Esophagus muscularis mucosa (tissue), 4 donors: ENCODE results near the gene CCZ1. TPM values are rescaled to one million over a fixed set of nuclear protein-coding genes. Genes with fewer than 3 reads are reported as not detected.
"Not testable (repeated sequence)": the region's sequence is repeated elsewhere in the genome, so short reads cannot be mapped to it uniquely, and the experiment has no call there.

Experiments
- DNase-seq: peaks from one replicate; pipeline ENCODE4 v3.0.0-alpha.2; 2017; ENCODE audit errors: extremely low spot score
- H3K27ac ChIP-seq, 4 donors: fragments of 200-600 bp; sonication (generic); replicated peaks in 1 of 4; 1 replicate in 3 of 4; 2 replicates in 1 of 4; pipeline ENCODE4 v1.5.1; 2016 to 2019; ENCODE audit warnings: mild to moderate bottlenecking in 1 of 4
- H3K27me3 ChIP-seq, 4 donors: fragments of 200-600 bp; sonication (generic); one replicate each; pipeline versions ENCODE4 v1.5.1 to v1.6.0; 2016 to 2019
- H3K36me3 ChIP-seq, 4 donors: fragments of 200-600 bp; sonication (generic); one replicate each; pipeline ENCODE4 v1.5.1; 2016 to 2019
- H3K4me1 ChIP-seq, 4 donors: fragments of 200-600 bp; sonication (generic); one replicate each; pipeline ENCODE4 v1.5.1; 2016 to 2019
- H3K4me3 ChIP-seq, 4 donors: fragments of 200-600 bp; sonication (generic); 1 replicate in 2 of 4; 2 replicates in 2 of 4; pipeline ENCODE4 v1.5.1; 2016 to 2019; ENCODE audit warnings: mild to moderate bottlenecking in 4 of 4, moderate library complexity in 1 of 4
- H3K9me3 ChIP-seq, 4 donors: fragments of 200-600 bp; sonication (generic); 1 replicate in 3 of 4; 2 replicates in 1 of 4; pipeline ENCODE4 v1.5.1; 2016 to 2019
- EP300 ChIP-seq: sonication (generic); formaldehyde crosslinking; IDR thresholded peaks from one replicate; pipeline ENCODE4 v1.6.1; 2017; ENCODE audit warnings: antibody characterized with exemption
- POLR2A ChIP-seq: fragments of 450-650 bp; IDR thresholded peaks from one replicate; pipeline ENCODE4 v1.6.1; 2017; ENCODE audit warnings: antibody characterized with exemption, moderate library complexity, mild to moderate bottlenecking, low read depth
- POLR2AphosphoS5 ChIP-seq, 2 donors: sonication (generic); formaldehyde crosslinking; IDR thresholded peaks; one replicate each; pipeline ENCODE4 v1.6.1; 2017; ENCODE audit warnings: antibody characterized with exemption in 2 of 2
- WGBS: methylation state at CpG from one replicate; pipeline ENCODE4 v1.1.5; 2018; 5-methylcytosine and 5-hydroxymethylcytosine counted together
- intact Hi-C: fragments of 100-400 bp; cut with DNase I; formaldehyde crosslinking; loops from one replicate; pipeline ENCODE4 v1.15.1; 2023
- total RNA-seq, 4 donors: library from RNA; depleted of rRNA; stranded (reverse); fragments of >200 nt; gene quantifications; one replicate each; pipeline versions ENCODE4 v1.1.0 to v1.2.1, GENCODE V29; 2016
- TF ChIP-seq, protein P1 (sequence below), 3 experiments: fragments of 200-600 bp in 2 of 3; fragments of 450-650 bp in 1 of 3; sonication (generic) in 2 of 3; IDR thresholded peaks; one replicate each; pipeline ENCODE4 v1.5.1; 2017 to 2019; ENCODE audit warnings: antibody characterized with exemption in 3 of 3, mild to moderate bottlenecking in 2 of 3, moderate library complexity in 1 of 3

Gene CCZ1
- total RNA-seq, 4 donors from 2014 or later: 49.0 to 61.5 (median 54.7) TPM

DNA sequence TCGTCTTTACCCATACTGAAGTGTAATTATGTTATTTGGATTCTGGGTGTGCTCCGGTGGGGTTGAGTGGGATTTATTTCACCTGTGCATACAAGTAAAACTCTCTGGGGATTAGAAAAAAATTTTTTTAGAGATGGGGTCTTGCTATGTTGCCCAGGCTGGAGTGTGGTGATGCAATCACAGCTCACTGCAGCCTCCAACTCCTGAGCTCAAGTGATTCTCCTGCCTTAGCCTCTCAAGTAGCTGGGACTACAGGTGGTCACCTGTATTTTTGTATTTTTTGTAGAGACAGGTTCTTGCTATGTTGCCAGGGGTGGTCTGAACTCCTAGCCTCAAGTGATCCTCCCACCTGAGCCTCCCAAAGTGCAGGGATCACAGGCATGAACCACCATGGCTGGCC lies 8.3 kb upstream of the CCZ1 start:
- H3K4me3 ChIP-seq, H3K36me3 ChIP-seq, intact Hi-C loops, DNase-seq, H3K27me3 ChIP-seq, H3K9me3 ChIP-seq, H3K27ac ChIP-seq, H3K4me1 ChIP-seq: not testable (repeated sequence)
- 87% methylated on average over 2 of the region's 2 CpGs for WGBS

DNA sequence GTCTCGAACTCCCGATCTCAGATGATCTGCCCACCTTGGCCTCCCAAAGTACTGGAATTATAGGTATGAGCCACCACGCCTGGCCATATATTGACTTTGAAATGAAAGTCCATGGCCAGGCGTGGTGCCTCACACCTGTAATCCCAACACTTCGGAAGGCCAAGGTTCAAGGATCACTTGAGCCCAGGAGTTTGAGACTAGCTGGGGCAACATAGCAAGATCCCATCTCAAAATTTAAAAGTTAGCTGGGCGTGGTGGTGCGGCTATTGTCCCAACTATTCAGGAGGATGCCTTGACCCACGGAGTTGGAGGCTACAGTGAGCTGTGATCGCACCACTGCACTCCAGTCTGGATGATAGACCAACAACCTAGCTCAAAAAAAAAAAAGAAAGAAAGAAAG lies 6.0 kb upstream of the CCZ1 start:
- 96% methylated on average over 9 of the region's 9 CpGs for WGBS
- Histone ChIP-seq H3K36me3 (no peaks in the 10 kb centered on the region), H3K4me1 (no peaks in the 10 kb centered on the region), H3K27ac (no peak overlapping the region), H3K4me3 (no peak overlapping the region), H3K9me3 (no peaks in the 10 kb centered on the region), H3K27me3 (no peaks in the 10 kb centered on the region)
- TF ChIP-seq, protein P1, sequence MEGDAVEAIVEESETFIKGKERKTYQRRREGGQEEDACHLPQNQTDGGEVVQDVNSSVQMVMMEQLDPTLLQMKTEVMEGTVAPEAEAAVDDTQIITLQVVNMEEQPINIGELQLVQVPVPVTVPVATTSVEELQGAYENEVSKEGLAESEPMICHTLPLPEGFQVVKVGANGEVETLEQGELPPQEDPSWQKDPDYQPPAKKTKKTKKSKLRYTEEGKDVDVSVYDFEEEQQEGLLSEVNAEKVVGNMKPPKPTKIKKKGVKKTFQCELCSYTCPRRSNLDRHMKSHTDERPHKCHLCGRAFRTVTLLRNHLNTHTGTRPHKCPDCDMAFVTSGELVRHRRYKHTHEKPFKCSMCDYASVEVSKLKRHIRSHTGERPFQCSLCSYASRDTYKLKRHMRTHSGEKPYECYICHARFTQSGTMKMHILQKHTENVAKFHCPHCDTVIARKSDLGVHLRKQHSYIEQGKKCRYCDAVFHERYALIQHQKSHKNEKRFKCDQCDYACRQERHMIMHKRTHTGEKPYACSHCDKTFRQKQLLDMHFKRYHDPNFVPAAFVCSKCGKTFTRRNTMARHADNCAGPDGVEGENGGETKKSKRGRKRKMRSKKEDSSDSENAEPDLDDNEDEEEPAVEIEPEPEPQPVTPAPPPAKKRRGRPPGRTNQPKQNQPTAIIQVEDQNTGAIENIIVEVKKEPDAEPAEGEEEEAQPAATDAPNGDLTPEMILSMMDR (IDR thresholded peaks at IDR 0.05): no peak
- TF ChIP-seq EP300 (no peak), POLR2A (no peak), POLR2AphosphoS5 (IDR thresholded peaks at IDR 0.05) (no peak)
- intact Hi-C loops: no loop called here
- DNase-seq: no peak

DNA sequence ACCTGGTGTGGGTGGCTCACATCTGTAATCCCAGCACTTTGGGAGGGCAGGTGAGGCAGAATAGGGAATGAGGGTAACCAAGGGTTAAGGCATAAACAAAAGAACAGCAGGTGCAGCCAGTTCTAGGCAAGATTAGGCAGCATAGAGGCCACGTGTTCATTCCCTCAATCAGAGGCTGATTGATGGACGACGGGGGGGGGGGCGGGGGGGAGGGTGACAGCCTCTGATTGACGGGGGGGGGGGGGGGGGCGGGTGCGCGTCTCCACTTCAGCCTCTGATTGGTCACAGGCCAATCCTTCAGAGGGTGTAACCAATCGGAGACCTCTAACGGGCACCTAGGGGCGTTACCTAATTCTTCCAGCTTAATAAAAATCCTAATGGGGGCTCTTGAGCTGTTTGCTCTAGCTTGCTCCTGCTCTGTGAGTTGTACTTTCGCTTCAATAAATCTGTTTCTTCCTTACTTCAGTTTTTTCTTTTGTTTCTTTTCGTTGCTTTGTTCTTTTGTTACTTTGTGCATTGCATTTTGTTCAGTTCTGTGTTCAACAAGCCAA lies 1.1 kb upstream of the CCZ1 start:
- not testable (repeated sequence) for H3K4me1 ChIP-seq, DNase-seq
- WGBS: 58% methylated on average over 13 of the region's 13 CpGs

DNA sequence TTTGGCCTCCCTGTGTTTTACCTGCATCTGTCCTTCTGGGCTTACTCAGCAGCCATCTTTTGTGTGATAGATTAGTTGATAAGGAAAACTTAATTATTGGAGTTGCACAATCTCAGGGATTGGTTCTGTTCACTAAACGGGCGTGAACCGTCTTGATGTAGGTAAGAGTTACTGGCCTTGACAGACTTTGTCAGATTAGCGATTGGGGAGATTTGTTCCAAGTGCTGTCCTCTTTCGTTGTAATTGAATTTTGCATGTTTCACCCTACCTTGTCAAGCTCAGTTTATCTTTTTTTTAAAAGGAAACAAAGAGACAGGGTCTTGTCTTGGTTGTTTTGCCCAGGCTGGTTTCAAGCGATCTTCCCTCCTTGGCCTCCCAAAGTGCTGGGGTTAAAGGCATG lies 4.5 kb downstream of the CCZ1 start:
- H3K27me3 ChIP-seq, H3K4me3 ChIP-seq, DNase-seq, H3K4me1 ChIP-seq, intact Hi-C loops, H3K27ac ChIP-seq, H3K9me3 ChIP-seq: not testable (repeated sequence)
- peaks cover 0 to 52% (median 21%) of the 10 kb centered on the region in 4 donors for H3K36me3 ChIP-seq
- WGBS: 100% methylated on average over 6 of the region's 6 CpGs

More for the DNA sequence above, 1.1 kb upstream of the CCZ1 start:
- H3K27ac ChIP-seq, H3K9me3 ChIP-seq, intact Hi-C loops, H3K36me3 ChIP-seq, H3K4me3 ChIP-seq, H3K27me3 ChIP-seq: not testable (repeated sequence)

DNA sequence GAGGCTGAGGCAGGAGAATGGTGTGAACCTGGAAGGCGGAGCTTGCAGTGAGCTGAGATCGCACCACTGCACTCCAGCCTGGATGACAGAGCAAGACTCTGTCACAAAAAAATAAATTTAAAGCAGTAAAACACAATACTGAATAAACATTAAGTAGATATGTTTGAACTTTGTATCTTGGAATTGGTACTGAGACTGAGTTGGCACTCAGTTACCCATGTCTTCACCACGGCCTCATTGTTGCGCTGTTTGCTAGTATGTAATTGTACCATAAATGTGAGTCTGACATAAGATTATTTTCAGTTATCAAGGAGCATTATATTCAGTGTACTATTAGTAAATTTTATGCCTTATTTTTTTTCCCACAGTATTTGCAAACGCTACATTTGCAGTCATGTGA lies 6.2 kb downstream of the CCZ1 start:
- intact Hi-C loops, H3K27me3 ChIP-seq, H3K27ac ChIP-seq, H3K4me3 ChIP-seq, H3K9me3 ChIP-seq, H3K4me1 ChIP-seq, DNase-seq: not testable (repeated sequence)
- 87% methylated on average over 5 of the region's 5 CpGs for WGBS
- H3K36me3 ChIP-seq: peaks cover 0 to 55% (median 21%) of the 10 kb centered on the region in 4 donors

DNA sequence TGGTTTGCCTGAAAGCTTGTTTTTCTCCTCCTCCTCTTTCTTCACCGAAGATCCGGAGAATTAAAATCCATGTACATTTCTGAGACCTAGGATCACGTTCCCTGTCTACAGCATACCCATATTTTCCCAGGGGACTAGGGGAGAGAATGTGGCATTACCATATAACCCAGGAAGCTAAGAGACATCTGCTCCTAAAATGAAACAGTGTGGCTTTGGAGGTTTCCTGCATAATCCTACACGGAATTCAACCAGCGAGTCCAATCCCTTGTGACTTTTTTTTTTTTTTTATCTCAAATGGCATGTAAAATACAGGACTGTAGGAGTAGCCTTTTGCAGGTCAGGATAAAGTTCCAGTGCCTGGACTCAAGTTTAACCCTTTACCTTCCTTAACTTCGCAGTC lies 10.3 kb downstream of the CCZ1 start:
- intact Hi-C loops, DNase-seq, H3K27me3 ChIP-seq, H3K27ac ChIP-seq, H3K4me3 ChIP-seq, H3K9me3 ChIP-seq, H3K4me1 ChIP-seq: not testable (repeated sequence)
- WGBS: 94% methylated on average over 6 of the region's 6 CpGs
- peaks cover 7 to 57% (median 24%) of the 10 kb centered on the region in 4 donors for H3K36me3 ChIP-seq

DNA sequence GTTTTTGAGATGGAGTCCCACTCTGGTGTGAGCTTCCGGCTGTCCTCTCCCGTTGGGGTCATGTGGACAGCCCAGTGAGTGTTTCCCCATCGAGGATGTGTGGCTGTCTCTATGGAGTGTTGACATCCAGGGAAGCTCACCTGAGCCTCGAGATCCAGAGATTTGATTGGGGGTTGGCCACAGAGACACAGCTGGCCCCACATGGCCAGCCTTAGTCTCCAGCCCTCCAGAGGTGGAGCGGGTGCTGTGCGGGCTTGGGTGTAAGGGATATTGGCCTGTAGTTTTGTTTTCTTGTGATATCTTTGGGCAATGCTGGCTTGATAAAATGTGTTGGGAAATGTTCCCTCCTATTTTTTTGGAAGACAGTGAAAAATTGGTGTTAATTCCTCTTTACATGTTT lies 18.0 kb downstream of the CCZ1 start:
- H3K9me3 ChIP-seq, intact Hi-C loops, H3K27ac ChIP-seq, H3K4me3 ChIP-seq, DNase-seq, H3K4me1 ChIP-seq, H3K27me3 ChIP-seq: not testable (repeated sequence)
- peaks cover 0 to 15% (median 1%) of the 10 kb centered on the region in 4 donors for H3K36me3 ChIP-seq
- no CpG with 5 or more reads among the region's 6 CpGs for WGBS

DNA sequence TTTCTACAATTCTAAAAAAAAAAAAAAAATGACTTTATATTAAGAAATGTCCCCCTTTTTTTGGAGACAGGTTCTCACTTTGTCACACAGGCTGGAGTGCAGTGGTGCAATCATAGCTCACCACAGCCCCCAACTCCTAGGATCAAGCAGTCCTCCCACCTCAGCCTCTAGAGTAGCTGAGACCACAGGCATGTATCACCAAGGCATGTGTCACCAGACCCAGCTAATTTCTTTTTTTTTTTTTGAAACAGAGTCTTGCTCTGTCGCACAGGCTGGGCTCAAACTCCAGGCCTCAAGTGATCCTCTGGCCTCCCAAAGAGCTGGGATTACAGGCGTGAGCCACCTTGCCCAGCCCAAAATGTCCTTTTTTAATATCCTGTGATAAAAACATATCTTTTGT lies 25.6 kb downstream of the CCZ1 start:
- H3K4me1 ChIP-seq, H3K27me3 ChIP-seq, H3K9me3 ChIP-seq, H3K36me3 ChIP-seq, H3K27ac ChIP-seq, intact Hi-C loops, DNase-seq, H3K4me3 ChIP-seq: not testable (repeated sequence)
- WGBS: 100% methylated on average over 1 of the region's 2 CpGs

DNA sequence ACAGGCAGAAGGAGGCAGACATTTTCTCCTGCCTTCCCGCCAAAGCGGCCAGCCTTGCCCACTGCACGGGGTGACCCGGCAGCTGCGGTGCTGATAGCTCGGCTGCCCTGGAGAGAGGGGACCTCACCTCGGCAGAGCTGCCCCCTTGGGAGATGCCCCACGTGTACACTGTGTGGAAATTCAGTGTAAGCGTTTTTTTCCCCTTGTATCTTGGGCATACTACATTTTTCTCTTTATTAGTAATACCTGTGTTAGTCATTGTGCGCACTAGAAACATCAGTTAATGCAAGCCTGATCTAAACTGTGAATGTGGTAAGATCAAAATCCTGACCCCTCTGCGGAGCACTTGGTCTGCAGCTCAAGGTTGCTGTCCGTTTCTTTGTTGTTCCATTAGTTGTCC lies 26.1 kb downstream of the CCZ1 start:
- H3K27ac ChIP-seq, H3K4me3 ChIP-seq, H3K9me3 ChIP-seq, DNase-seq, H3K4me1 ChIP-seq, H3K36me3 ChIP-seq, intact Hi-C loops, H3K27me3 ChIP-seq: not testable (repeated sequence)
- no CpG with 5 or more reads among the region's 12 CpGs for WGBS

DNA sequence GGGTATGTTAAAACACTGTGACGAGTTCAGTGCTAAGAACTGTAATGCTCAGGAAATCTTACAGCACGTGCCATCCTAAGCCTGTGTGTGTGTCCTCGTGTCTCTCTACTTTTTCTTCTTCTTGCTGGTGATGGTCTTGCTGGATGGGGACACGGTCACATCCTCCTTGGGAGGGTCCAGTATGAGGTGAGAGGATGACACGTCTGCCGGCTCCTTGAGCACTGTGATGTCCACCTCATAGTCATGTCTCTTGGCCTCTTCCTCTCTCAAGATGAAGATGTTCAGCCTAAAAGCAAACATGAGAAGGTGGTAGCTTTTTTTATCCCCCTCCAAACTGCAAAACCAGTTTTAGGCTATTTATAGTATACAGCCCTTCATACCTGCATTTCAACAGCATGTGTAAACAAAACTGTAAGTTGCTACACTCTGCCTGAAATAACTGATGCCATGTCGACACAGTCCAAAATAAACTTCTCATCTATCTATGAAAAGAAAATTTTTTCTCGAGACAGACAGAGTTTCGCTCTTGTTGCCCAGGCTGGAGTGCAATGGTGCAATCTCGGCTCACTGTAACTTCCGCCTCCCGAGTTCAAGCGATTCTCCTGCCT lies 27.8 kb downstream of the CCZ1 start:
- DNase-seq, H3K27ac ChIP-seq, intact Hi-C loops, H3K27me3 ChIP-seq, H3K4me1 ChIP-seq, H3K9me3 ChIP-seq, H3K4me3 ChIP-seq, H3K36me3 ChIP-seq: not testable (repeated sequence)
- no CpG with 5 or more reads among the region's 13 CpGs for WGBS

DNA sequence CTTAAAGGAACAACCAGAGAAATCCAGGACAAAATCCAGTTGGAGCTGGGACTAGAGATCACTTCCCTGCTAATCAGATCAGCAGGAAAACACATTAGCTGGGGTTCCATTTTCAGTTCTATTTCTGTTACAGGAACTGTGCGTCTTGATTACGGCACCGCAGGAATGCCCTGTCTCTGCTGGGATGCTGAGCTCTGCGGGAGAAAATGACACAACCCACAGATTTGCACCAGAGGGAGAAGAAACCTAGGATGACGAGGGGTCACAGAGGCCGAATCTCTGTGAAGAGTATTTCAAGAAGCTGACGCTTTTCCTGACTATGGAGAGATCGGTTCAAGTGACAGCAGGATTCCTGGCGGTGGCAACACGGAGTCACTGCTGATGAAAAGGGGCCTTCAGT lies 31.8 kb downstream of the CCZ1 start:
- intact Hi-C loops, H3K27ac ChIP-seq, H3K4me1 ChIP-seq, H3K4me3 ChIP-seq, DNase-seq, H3K27me3 ChIP-seq, H3K36me3 ChIP-seq, H3K9me3 ChIP-seq: not testable (repeated sequence)
- WGBS: no CpG with 5 or more reads among the region's 10 CpGs

DNA sequence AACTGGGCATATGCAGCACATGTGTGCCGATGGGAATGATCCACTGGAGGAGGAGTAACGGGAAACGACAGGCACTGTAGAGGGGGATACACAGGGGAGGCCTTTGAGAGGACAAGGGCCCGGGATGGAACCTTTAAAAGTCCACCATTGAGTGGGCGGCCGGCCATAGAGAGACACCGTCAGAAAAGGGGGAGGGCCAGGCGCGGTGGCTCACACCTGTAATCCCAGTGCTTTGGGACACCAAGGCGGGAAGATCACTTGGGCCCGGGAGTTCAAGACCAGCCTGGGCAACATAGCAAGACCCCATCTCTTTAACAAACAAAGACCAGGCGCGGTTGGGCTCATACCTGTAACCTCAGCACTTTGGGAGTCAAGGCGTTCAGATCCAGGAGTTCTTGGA lies 32.7 kb downstream of the CCZ1 start:
- peak; percentile 74 for DNase-seq
- WGBS: 100% methylated on average over 6 of the region's 14 CpGs
- H3K9me3 ChIP-seq, H3K4me3 ChIP-seq, intact Hi-C loops, H3K4me1 ChIP-seq, H3K27ac ChIP-seq, H3K27me3 ChIP-seq, H3K36me3 ChIP-seq: not testable (repeated sequence)
